Stimulated activated CD8-positive, alpha-beta memory T cell treated with anti-CD3 and anti-CD28 coated beads, Interleukin-15, amount 100 ng/mL, for 4 hours (primary cell): Measurements from ENCODE around the gene ELP4.

Experiments used
- DNase-seq, 2 donors: peaks; one replicate each; pipeline ENCODE4 v3.0.0-alpha.2; 2020; ENCODE audit warnings: low read depth in 2 of 2

The ELP4 gene

DNA sequence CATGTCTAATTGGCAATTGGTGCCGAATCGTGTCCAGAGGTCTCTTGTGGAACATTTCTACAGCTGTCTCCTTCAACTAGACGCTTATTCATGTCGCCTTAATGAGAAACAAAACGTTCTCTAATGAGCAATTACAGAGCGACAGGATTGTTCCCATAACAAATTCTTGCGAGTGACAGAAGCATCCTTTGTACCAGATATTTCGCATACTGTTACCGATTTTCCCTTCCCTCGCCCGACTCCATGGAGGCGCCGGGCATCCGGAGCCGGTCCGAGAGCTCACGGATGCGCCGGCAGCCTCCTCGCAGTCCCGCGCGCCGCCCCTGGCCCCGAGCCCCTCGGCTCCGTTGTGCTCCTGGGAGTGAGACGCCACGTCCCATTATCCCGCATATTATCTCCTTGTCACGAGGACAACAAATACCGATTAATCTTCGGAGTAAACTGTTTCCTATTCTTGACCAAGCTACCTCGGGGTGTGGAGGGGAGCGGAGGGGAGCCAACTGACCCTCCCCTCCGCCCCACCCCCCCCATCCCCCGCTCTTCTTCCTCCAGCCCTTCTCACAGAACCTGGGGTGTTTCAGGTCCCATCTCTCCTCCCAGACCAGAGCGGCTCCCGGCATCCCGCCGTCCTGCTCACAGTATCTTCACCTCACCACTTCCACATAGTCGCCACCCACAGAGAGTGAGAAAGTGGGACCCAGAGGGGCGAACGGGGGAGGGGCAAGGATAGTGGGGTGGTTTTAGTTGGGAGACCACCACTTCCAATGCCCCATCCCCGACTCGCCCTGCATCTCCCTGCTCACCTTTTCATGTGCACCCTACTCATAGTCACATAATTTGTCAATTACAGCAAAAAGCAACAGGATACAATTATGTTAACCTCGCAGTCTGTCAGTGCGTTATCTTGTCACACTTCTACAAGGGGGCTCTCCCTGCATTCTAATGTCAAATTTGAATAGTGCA is 290.1 kb downstream of the ELP4 start:
- DNase-seq, result no peak

DNA sequence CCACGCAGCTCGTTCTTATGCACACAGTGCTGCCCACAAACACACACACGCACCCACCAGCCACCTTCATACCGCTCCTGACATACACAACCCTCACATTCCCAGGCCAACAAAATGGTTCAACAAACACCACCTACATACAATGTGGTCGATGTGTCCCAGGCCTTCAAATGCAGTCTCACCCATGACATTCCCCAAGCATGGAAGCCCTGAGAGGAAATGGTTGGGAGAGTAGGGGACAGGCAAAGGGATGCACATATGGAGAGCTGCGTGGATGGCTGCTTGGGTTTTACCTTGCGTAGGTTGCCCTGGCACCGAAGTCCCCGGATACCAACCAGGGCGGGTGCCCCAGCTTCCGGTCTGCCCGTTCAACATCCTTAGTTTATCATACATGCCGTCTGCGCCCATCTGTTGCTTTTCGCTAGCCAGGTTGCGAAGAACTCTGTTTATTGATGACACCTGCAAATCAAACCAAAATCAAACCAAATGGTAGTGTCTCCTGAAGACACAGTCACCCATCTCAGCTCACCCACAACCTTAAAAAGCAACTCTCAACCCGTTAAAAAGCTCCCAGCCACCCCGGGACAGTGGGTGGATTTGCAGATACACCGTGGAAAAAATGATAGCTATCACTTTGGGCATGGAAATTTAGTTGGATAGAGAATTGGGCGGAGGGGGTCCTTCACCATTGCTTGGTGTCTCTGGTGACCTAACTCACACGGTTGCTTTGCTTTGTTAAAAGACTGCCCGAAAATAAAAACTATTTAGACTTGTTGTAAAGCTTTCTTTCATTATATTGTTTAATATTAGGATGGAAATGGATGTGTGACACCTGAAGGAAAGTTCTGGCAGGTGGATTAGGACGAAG is 291.1 kb downstream of the ELP4 start:
- no peak for DNase-seq

DNA sequence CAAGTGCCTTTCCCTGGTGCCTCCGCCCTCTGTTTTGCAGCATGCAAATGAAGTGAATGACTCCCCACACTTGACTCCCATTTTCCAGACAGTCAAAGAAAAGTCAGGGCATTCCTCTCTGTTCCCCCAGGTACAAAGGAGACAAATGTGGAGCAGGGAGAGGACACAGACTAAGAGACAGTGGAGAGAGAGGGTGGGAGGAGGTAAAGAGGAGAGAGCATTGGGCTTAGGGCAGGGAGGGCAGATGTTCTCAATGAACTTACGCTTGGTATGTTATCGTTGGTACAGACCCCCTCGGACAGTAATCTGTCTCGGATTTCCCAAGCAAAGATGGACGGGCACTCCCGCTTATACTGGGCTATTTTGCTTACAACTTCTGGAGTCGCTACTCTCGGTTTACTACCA is 291.7 kb downstream of the ELP4 start:
- DNase-seq, result no peak

DNA sequence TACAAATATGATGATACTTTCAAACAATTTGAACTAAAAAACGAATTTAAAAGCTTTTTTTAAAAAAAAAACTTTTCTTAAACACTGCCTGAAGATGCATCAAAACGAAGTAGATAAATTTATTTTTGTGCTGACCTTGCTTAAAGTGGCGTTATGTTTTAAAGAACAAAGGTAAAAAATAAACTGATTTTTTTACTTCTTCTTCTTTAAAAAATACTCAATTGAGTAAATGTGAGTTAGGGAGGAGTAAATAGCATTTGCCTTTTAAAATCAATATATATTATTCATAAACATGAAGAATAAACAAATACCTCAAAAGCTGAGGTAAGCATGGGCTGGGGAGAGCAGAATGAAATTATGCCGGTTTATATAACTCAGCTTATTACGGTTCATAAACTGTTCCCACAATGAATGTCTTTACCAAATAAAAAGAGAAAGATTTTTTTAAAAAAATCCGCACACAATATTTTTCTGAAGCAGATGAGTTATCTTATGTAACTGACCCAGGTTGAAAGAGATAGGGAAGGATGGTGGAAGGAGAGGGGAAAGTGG is 292.5 kb downstream of the ELP4 start:
- no peak for DNase-seq

DNA sequence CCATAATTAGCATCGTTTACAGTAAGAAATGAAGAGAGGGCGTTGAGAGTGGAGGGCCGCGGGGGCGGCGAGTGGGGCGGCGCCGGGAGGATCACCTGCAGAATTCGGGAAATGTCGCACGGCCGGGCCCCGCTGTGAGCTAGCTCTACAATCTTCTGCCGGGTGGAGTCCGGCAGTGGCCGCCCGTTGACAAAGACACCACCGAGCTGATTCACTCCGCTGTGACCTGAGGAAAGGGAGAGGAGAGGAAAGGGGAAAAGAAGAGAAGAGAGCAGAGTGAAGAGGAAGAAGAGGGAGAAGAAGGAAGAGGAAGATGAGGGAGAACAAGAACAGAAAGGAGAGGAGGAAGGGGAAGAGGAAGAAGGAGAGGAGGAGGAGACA is 293.0 kb downstream of the ELP4 start:
- DNase-seq, result no peak

DNA sequence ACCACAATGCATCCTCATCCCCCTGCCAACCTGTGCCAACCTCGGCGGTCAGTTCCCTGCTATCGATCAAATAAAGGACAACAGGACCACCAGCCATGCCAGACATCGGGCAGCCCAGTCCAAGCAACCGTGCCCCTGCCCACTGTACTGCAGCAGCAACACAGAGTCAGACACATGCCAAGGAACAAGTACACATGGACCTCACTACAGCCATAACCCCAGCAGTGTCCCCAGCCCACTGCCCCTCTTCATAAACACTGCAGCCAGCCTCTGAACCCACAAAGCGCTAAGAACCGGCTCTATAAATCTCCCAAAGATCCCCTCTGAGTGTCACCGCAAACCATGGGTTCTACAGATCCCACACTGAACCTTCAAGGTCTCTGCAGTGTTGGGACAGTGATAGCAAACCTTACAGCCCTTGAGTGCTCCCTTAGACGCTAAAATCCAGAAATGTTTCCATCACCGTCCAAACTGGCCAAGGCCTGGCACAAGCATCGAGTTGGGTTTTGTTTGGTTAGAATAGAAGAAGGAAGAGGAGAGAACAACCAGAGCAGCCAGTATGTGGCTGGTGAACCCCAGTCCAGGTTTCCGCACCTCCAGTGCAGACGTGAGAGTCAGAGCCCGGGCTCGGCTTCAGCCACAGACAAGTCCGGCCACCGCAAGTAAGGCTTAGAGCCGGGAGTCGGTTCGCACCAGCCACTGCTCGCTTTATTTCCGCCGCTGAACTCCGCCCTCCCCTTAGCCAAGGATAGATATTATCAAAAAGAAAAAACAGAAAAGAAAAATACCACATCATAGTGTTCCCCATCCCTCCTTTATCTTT is 293.6 kb downstream of the ELP4 start:
- DNase-seq, result no peak

DNA sequence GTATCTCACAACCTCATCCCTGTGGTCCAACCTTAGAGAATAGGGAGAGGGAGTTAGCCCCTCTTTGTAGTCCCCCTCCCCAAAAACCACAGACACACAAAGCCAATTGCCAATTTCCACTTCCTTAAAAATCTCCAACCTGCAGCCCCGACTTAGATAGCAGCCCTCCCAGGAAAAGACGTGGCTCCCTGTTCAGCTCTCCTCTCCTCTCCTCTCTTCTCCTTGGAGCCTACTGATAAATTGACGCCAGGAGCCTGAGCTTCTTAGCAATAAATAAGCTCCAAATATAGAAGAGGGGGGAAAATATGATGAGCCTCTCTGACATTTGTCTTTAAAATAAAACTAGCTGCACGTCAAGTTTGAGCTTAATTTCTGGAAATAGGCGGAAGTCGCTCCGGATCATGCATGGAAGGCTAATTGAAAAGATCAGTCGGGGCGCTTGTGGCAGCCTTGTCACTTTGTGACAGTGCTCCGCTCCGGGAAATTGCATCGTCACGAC is 294.3 kb downstream of the ELP4 start:
- no peak for DNase-seq

DNA sequence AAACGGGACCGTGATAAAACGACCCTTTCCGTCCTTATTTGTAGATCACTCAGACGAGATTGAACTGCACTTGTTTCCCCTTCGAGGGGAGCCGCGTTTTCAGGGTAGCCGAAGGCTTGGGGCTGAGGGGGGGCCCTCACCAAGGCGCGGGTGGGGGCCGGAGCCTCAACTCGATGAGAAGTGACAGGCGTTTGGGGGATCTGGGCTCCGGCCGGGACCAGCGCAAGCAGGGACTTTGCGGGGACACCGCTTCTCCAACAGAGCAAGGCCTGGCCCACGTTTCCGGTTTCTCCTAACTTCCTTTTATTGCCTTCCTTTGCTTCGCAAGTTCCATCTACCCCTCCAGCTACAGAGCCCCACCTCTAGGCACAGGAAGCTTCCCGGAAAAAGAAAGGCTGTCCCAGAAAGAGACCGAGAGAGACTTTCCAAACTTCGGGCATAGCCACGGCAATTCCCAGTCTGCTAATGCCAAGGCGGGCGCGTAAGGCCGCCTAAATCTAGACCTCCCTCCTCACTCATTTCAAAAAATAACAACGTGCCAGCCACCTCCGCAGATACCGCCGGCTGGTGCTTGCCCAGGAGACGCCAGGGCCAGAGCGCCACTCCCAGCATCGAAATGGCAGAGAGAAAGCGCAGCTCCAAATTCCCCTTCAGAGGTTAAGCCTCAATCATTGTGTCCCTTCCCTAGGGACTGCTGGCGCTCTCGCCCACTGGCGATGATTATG is 294.9 kb downstream of the ELP4 start:
- no peak for DNase-seq

DNA sequence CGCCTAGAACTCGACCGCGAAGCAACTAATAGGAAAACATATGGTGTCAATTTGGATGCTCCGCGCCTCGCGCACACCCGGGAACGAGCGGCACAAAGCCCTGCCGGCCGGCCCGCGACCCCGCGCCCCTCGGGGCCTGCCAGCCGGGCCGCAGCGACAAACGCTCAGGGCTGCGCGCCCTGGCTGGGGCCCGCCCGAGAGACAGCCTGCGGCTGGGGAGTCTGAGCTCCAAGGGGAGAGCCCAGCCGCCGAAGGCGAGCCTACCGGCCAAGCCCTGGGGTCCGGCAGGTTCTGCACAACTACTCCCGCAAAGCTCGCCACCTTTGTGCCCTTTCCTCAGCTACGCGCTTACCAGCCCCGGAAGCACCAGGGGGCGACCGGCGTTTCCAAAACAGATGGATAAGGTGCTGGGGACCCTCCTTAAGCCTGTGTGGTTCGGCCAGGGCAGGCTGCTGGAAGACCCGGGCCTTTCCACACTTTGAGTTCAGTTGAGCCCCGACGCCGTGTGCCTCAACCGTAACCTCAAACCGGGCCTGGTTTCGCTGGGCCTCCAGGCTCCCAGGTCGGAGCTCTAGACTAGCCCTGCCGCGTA is 295.6 kb downstream of the ELP4 start:
- no peak for DNase-seq

DNA sequence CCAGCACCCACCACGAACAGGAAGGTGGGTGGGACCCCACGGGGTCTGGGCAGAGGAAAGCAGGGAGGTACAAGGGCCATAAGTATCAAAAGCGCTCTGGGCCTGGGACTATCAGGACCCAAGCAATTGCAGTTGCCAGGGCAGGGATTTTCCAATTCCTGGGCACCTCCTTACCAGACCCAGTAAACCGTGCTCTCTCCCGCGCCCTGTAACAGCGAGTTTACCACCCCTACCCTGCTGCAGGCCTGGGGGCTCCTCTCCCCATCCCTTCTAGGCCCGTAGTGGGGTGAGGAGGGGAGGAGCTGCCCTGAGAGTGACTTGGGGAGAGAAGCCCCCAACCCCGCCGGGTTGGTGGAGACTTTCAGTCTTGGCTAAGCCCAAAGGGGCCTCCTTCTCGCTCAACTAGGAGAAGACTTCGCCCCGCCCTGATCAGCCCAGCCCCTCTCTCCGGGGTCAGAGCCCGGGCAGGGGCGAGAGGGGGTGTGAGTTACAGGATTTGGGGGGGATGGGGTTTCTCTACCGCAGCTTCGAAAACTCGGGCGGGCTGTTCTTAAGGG is 296.1 kb downstream of the ELP4 start:
- no peak for DNase-seq

DNA sequence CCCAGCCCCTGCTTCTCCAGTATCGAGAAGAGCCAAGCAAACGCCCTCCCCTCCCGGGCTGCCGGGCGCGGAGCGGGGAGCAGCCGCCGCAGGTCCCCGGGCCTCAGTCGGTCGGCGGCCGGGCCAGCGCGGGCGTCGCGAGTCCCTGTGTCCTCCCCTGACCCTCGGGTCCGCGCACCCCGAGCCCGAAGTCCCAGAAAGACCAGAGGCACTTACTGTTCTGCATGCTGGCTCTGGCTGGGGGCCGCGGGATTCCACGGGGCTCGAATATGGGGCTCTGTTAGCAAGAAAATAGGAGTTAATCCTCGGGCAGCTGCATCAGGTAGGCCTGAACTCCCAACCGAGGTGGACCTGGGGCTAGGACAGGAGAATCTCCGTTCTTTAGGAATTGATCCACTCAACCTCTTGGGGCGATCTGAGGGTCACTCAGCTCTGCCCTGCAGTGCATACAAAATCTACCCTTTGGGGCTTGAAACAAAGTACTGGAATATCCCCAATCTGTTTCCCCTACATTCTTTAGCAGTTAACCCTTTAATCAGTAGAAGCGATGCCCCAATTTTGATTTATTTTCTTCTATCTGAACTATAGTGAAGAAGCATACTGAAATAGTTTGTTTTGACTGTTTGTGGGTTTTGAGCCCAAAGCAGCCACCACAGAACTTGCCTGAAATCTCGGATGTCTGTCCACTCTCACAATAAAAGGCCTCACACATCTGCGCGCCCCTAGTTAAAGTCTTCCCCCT is 296.8 kb downstream of the ELP4 start:
- DNase-seq, result no peak

DNA sequence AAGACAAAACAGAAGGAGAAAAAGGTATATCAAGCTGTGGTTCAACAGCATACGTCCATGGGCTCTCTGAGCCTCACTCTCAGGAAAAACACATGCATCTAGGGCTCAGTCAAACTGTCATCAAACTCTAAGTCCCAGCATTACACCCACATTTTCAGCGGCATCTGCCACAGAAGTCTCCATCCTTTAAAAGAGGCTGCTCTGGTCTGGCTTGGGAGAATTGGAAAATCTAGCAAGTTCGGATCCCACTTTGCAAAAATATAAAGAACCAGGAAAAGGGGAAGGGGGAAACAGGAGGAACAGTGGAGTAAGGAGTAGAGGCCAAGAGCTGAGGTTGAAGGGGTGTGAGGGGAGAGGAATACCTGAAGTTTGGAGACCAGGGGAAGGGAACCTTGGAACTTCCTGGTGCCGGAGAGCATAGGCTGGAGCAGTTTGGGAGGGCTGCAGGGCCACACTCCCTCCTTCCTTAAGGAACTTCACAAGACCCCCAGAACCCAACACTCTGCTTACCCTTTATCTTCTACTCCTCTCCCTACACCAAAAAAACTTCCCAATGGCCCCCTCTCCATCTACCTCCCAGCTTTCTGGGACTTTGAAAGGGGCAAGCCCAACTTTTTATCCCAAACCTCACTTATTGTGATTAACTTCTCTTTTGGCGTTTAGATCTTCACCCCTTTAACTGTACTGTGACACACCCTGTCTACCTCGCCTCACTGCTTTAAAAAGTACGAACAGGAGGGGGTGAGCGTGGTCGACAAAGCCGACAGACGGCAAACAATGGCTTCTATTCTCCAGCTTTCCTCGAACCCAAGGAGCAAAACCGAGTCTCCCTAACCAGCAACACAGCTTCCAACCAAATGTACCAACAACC is 297.6 kb downstream of the ELP4 start:
- no peak for DNase-seq

DNA sequence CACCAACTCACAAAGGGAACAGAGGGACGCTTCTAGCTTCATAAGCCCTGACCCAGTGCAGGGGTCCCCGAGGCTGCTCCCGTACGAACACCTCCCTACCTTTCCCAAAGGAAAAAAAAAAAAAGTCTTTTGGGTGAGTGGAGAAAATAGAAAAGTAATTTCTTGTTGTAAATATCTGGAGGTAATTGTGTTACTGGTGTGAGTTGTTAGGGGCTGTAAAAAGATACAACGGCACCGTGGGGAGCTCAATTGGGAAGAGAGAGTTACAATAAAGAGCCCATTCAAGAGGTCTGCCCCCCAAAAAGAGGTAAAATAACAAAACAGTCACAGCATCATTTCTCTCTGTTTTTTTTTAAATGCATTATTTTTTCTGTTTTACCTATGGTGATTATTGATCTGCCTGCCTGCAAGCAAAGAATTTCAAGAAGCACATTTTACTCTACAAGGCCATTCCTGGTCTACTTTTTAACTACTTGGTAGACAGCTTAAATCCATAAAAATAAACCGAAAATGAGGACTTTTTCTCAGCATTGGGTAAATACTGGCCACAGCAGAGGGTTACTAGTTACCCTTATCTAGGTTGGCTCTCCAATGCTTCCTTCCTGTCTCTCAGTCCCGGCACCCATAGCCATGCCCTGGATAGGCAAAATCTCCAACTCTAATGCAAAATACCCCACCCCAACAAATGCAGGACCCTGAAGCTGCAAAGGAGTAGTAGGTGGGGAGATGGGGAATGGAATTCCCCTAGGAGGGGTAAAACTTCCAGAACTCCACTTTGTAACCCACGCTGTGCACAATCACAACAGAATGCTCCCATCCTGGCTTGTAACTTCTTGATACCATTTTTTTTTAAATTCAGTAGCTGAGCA is 298.5 kb downstream of the ELP4 start:
- DNase-seq, result no peak

DNA sequence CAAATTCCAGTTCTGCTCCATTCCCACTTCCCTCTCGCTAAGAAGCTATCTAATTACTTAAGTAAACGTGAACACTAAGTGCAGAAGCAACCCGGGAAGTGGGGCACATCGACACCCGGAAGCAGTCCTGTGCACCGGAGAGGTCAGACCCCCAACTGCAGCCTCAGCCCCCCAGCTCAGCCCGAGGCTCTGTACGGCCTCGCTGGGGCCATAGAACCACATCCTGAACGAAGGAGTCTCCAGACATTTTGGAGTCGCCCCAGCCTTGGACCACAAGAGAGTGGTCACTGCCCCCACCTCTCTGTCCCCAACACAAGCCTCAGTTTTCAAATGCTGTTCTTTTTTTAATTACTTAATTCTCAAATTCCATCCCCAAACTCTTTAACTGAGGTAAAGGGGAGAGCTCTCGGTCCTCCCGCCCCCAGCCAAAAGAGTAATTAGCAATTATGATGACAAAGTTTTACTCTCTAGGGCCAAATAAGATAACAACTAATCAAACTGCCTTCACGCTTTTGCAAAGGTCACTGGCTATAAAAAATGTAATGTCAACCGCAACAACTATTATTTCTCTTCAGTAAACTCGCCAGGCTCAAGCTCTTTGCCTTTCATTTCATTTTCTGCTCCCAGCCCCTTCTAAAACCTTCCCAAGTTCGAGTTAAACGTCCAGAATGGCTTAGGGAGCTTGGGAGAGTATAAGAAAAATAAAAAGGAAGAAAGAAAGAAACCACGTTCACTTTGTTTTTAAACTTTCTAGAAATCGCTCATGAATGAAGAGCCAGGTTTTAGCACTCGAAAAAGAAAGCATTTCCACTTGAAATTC is 299.4 kb downstream of the ELP4 start:
- no peak for DNase-seq

DNA sequence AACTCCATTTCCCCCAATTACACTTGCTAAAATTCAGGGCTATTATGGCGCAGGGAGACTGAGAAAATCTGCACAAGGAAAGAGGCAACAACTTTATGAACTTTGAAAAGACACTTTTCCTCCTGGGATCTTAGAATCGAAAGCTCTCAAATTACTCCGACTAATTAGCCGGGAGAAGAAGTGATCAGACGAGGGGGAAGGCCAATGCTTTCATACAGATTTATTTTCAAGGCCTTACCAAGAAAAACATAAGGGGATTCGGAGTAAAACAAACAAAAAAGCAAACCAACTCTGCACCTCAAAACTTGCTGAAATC is 299.9 kb downstream of the ELP4 start:
- no peak for DNase-seq
